GM10847 (cell line): ENCODE data around the gene BTBD2.

Experiments
- POLR2A ChIP-seq: IDR thresholded peaks from 2 replicates; pipeline ENCODE4 v1.6.1; 2011; ENCODE audit not compliant: insufficient read length; ENCODE audit errors: extremely low read depth

Gene BTBD2

DNA sequence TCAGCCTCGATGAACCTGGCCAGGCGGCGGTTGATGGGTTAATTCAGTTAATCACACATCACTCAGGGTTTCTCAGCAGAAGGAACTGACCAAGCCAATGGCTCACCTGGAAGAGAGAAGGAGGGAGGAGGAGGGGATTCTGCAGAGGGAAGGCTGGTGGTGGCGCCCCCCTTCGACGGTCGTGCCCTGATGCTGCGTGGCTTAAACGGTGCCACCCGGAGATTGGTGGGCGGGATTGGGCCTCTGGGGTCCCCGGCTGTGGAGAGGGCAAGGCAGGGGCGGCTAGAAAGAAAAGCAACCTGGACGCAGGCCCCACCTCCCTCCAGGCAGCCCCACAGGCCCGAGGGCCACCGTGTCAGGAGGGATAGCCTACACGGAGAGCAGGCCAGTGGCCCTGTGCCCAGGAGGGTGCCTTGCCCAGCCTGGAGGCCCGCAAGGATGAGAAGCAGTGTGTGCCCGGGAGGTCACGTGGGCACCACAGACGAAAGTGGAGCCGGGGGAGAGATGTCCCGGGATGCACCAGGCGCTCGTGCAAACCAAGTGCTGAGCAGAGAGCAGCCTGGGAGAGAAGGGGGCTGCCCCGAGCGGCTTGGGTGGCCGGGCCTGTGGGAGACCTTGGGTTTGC lies 58.5 kb downstream of the BTBD2 start:
- no peak for TF ChIP-seq POLR2A

DNA sequence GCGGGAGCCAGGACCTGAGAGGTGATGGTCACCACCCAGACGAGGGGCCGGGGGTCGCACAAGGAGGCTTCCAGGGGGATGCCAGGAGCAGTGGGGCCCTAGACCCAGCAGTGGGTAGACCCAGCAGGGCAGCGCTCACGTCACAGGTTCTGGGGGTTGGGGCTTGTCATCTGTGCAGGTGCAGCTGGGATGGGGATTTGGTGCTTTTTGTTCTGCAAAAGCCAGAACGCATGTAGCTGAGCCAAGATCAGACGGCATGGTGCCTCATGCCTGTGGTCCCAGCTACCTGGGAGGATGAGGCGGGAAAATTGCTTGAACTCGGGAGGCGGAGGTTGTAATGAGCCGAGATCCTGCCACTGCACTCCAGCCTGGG lies 59.4 kb downstream of the BTBD2 start:
- TF ChIP-seq POLR2A: no peak

DNA sequence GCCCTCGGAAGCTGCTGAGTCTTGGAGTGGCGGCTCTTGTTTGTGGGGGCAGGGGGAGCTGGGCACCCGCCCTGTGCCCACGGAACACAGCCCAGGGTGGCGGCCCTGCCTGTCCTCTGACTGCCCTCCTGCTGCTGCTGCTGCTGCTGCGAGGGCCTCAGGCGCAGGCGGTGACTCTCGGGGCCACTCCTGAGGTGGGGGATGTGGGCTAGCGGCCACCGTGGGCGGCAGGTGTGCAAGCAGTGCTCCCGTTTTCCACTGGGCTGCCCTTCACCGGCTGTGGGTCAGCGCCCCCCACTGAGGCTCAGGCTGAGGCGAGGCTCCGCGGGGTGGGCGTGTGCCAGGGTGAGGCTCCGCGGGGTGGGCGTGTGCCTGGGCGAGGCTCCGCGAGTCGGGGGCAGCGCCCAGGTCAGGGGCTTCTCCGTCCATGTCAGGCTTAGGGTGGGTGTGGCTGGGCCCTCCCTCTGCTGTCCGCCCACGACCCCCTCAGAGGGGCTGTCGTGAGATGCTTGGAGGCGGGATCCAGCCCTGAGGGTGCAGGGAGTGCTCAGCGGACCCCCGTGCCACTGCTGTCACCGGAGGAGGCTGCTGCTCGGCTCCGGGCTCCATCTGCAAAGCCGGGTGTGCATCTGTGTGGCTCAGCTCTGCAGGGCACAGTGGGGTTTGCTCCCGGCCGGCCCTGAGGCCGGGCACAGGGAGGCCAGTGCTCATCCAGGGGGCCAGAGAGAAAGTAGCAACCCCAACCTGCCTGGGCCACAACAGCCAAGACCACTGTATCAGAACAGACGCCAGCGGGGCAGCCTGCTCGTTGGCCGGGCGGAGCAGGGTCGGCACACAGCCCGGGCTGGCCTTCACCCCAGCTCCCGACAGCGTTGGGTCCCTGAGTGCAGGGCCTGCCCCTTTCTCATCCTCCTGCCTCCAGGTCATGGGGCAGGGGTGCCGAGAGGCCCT lies 60.1 kb downstream of the BTBD2 start:
- TF ChIP-seq POLR2A: no peak

DNA sequence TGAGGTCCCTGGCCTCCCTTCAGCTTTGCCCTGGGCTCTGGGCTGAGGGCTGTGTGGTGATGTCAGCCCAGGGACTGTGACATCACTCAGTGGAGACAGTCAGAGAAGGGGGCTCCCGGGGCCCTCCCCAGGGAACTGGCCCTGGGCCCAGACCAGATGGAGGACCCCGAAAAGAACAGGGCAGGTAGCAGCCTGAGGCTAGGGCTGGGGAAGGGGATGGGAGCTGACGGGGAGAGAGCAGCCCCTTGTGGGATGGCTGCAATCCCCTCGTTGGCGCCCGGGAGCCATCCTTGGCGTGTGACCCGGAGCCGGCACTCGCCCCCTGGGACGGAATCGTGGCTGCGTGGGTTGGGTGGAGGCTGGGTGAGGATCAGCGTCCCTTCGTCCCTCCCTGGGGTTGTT lies 61.0 kb downstream of the BTBD2 start:
- no peak for TF ChIP-seq POLR2A

DNA sequence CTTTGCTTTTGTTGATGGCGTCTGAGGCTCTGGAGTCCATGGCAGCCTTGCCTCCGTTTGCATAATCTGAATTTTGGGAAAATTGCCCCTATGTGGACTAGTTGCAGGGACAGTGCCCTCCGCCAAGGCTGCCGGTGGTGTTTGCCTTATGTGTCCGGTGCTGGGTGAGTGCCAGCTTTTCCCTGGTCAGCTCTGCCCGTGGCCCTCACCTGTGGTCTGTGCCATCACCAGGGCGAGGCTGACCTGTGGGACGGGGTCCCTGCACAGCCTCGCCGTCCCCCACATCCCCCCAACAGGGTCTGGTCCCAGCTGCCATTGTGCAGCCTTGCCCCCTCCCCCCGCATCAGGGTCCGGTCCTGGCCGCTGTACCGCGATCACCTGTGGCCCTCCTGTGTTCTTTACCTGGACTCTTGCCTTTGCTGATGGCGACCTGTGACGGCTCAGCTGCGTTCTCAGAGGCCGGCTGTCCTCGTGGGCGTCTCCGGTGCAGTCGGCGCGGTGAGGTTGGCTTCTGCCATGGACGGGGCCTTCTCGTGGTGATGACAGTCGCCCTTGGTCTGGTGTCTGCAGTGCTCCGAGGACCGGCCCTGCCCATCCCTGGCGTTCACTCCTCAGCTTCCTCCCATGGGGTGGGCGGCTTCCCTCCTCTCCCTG lies 61.9 kb downstream of the BTBD2 start:
- no peak for TF ChIP-seq POLR2A

DNA sequence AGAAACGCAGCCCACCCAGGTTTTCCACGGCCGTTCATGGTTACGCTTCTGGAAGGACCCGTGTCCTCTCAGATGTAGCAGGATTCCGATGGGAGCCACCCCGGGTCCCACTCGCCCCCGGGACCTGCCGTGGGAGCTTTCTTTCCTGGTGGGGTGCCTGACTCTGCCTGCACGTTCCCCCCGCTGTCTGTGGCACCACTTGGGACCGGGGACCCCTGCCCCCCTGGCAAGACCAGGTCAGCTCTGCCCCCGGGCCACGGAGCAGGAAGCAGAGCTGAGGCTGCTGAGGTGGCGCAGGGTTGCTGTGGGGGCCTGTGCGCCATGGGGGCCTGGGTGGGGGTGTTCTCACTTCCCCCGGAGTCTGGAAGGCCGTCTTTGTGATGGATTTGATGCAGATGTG lies 62.5 kb downstream of the BTBD2 start:
- TF ChIP-seq POLR2A: no peak

DNA sequence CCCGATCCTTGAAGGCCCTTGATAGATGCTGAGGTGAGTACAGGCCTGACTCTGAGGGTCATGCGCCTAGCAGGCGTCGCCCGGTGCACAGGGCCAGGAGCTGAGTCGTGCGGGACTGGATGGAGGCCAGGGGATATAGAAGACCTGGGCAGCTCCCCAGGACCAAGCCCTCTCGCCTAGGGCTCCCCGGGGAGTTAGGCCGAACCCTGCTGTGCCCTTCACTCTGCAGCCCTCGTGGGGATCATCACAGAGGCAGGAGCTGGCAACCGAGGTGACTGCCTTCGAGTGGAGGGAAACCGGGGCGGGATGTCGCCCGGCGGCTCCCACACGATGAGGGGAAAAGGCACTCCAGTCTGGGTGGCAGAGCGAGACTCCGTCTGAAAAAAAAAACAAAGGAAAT lies 62.9 kb downstream of the BTBD2 start:
- TF ChIP-seq POLR2A: no peak

DNA sequence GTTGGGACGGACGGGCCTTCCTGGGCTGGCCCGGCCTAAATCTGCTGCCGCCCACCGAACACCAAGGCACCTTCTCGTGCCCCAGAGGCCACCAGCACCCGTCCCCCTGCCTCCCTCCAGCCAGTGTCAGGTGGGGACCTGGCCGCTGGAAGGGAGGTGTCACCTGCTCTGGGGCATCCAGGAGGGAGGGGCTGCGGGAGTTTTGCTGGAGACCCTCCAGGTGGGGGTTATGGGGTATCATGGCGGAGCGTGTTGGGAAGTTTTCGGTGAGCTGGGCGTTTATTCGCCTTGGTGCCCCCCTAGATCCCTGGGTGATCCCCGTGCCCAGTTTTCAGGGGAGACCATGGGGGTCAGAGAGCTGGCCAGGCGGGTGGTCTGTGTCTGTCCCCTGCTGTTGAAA lies 64.9 kb downstream of the BTBD2 start:
- TF ChIP-seq POLR2A: no peak

DNA sequence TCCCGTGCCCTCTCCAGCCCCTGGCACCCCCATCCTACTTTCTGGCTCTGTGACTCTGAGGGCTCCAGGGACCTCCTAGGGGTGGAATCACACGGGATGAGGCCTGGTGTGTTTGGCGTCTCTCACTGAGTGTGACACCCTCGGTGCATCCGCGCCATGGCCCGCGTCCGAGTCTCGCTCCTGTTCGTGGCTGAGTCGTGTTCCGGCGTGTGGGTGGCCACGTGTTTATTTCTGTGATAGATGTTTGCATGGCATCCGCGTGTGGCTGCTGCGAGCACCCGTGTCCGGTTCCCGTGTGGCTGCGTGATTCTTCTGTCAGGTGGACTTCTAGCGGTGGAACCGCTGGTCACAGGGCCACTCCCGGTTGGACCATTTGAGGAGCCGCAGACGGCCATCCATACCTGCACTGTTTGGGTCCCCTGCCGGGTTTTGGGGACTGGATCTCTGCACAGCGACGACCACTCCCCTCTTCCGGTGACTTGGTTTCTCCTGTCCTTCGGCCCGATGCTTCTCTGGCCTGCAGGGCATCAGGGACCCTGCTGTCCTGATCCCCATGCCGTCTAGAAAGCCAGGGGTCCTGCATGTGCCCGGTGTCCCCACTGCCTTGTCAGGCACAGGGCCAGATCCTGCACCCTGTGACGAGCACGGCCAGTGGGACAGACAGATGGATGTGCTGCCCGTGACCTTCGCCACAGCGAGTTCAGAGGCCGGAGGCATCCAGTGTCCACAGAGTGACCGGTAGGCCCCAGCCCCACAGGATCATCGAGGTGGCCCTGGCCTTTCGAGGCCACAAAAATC lies 66.0 kb downstream of the BTBD2 start:
- TF ChIP-seq POLR2A: no peak

DNA sequence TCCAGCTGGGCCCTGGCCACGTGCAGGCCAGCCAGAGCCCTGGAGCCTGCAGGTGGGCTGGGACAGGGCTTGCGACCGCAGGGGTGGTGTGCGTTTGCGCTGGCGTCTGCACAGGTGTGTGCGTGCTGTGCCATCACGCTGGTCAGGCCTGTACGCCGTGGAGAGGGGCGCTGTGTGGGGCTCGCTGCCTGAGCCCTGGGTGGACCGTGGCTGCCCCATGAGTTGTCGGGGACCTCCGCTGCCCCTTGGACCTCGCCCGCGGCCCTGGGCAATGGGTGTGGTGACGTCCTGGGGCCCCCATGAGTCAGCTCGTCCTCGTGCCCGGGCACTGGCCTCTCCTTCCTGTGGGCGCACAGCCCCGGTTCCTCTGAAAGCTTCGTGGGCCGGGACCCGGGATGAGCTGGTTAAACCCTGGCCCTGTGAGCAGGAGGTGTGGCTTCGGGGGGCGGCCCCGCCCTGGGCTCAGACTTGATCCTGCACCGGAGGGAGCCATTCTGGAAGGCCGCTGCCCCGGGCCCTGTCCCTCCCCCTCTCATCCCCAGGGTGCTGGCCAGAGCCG lies 67.8 kb downstream of the BTBD2 start:
- no peak for TF ChIP-seq POLR2A

DNA sequence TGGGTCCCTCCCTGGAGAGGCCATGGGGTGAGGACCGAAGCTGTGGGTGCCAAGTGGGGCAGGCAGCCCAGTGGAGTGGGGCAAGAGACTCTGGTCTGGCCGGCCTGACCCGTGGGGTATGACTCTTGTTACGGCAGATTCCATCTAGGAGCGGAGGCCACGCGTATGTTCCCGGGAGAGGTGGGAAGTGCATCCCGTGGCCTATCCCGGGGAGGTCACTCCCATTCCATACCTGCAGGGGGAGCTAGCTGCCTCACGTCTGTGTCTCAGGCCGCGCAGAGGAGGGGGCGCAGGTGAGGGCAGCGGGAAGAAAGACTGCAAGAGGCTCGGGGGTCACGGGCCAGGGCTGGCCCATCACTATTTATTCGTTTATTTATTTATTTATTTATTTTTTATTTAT lies 69.6 kb downstream of the BTBD2 start:
- no peak for TF ChIP-seq POLR2A

DNA sequence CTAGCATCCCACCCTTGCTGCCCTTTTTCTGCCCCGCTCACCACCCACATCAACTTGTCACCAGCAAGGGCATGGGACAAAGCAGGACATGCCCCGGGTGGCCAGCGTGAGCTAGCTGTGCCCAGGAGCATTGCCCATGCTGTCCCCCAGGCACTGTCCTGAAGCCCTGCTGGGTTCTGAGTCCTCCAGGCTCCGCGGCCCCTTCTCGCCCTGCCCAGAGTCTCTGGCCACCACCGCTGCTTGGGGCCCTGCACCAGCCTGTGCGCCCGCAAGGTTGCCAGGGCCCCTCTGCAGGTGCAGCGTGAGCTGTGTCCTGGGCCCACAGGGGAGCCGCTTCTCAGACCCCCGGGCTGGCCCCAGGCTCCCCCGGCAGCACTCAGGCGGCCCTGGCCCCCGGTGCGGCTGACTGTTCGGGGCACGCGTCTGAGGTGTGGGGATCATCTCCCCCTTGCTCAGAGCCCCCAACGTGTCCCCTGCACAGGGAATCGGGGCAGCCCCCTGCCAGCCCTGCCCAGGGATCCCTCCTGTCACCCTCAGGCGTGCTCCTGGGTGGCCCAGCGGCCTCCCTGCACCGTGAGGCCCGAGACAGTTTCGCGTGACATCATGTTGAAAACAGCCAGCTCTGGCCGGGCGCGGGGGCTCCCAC lies 70.5 kb downstream of the BTBD2 start:
- no peak for TF ChIP-seq POLR2A

DNA sequence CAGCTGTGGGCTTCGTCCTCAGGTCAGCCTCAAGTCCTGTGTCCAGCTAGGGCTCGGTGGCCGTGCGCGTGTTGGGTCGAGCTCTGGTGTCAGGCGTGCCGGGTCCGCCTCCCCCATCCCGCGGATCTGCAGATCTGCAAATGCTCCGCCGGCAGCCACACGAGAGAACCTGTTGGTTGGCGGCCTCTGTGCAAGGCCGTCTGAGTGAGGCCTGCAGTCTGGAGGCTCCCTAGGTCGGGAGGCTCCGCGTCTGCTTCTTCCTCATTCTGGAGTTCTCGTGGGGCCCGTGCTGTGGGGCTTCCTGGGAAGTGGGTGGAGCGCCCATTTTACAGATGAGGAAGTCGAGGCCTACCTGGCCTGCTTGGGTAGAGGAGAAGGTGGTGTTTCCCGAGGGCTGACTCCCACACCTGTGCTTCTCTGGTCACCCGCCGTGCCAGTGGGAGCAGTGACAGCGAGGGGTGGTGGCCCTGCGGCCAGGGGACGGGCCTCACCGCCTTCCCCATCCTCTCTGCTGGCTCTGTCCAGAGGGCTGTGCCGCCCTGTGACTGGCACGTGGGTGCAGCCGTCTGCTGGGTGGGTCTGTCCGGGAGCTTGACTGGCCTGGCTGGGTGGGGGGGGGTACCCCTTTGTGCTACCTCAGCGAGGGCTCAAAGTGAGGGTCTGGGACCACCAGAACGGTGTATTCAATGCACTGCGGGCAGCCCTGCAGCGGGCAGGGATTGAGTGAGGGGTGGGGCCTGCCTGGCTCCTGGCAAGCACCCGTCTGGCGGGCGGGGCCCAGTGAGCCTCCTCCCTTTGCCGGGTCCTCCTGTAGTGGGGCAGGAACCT lies 71.2 kb downstream of the BTBD2 start:
- TF ChIP-seq POLR2A: no peak

DNA sequence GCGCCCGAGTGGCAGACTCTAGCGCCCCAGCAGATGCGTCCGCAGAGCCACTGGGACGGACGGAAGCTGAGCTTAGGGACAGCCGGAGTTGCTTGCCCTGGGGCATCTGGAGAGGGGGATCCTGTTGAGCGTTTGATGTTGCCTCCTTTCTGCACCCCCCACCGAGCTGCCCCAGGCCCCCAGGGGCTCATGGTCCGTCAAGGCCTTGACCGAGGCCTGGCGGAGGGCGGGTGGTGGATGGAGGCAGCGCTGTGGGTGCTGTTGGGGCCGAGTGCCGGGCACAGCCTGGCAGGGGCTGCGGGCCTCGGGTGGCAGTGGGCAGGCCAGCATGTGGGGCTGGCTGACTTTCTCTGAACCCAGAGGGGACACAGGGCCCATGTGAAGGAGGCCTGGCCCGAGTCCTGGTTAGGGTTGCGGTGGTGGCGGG lies 71.8 kb downstream of the BTBD2 start:
- TF ChIP-seq POLR2A: no peak
